ENCODE data around the gene SMPX.

The SMPX gene

DNA sequence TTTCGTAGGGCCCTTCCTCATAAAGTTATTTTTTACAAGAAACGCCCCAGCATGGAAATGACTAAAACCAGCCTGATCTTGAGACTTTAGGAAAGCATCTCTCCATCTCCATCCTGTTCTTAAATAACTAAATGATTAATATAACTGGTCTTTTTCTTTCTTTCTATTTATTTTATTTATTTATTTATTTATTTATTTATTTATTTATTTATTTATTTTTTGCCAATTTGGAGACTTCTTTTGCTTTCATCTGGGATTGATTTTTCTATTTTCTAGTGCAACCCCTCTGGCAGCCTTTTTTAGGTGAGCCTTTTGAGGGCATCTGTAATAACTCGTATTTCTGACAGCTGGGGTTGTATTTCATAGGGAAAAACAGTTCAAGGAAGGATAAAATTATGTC is 98.6 kb downstream of the SMPX start:
- POLR2A ChIA-PET = no interaction called here
- Histone ChIP-seq H3K36me3 (ENCODE audit: control insufficient read depth in 4 of 4, insufficient read depth in 4 of 4, low read length in 3 of 4) (no peaks in the 10 kb centered on the region), H3K4me3 (ENCODE audit: control insufficient read depth in 1 of 7, extremely low read depth in 1 of 7, insufficient read depth in 4 of 7, low read depth in 2 of 7, low read length in 6 of 7) (no peak overlapping the region), H3K27ac (ENCODE audit: insufficient read depth in 1 of 2, low read depth in 1 of 2, low read length in 2 of 2, poor library complexity in 1 of 2, severe bottlenecking in 2 of 2) (no peak overlapping the region), H3K27me3 (replicated peaks in 2 of 5; ENCODE audit: control insufficient read depth in 4 of 5, insufficient read depth in 5 of 5, low read length in 4 of 5) (peaks cover 2 to 72% (median 7%) of the 10 kb centered on the region in 5 experiments), H3K9me3 (ENCODE audit: control extremely low read depth in 1 of 5, control insufficient read depth in 4 of 5, insufficient read depth in 2 of 5, low read depth in 1 of 5, low read length in 4 of 5) (peaks cover 0 to 18% (median 0%) of the 10 kb centered on the region in 5 experiments), H3K4me1 (ENCODE audit: control extremely low read depth in 1 of 4, control insufficient read depth in 4 of 4, insufficient read depth in 4 of 4, low read length in 3 of 4) (peaks cover 0 to 13% (median 5%) of the 10 kb centered on the region in 4 experiments)
- no peak for DNase-seq
- CTCF ChIA-PET = no interaction called here
- WGBS (ENCODE audit: insufficient coverage) = no CpG with 5 or more reads among the region's 3 CpGs

DNA sequence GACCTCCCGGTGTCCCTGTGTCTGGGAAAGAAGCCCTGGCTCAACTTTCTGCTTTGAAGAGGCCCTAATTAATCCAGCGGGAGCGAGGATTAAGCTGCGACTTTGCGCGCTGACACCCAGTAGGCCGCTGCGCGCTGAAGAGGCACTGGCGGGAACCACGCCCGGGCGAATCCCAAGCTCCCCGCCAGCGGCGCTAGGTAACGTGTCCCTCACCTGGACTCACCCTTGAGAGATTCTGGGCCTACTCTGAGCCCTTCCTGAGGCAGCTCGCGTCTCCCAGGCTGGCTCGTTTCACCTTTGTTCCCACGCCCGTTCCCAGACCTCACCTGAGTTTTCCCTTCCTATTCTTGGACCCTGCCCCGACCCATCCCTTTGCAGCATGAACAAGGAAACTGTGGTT is 99.2 kb downstream of the SMPX start:
- peak overlapping the region in 4 of 7 experiments; percentile 8 to 58 (median 32) for H3K4me3 ChIP-seq (ENCODE audit: control insufficient read depth in 1 of 7, extremely low read depth in 1 of 7, insufficient read depth in 4 of 7, low read depth in 2 of 7, low read length in 6 of 7)
- ChIA-PET CTCF (no interaction called here), POLR2A (no interaction called here)
- no peaks in the 10 kb centered on the region for H3K36me3 ChIP-seq (ENCODE audit: control insufficient read depth in 4 of 4, insufficient read depth in 4 of 4, low read length in 3 of 4)
- DNase-seq = no peak
- H3K27ac ChIP-seq (ENCODE audit: insufficient read depth in 1 of 2, low read depth in 1 of 2, low read length in 2 of 2, poor library complexity in 1 of 2, severe bottlenecking in 2 of 2) = no peak overlapping the region
- H3K27me3 ChIP-seq (replicated peaks in 2 of 5; ENCODE audit: control insufficient read depth in 4 of 5, insufficient read depth in 5 of 5, low read length in 4 of 5) = peaks cover 2 to 69% (median 7%) of the 10 kb centered on the region in 5 experiments
- H3K4me1 ChIP-seq (ENCODE audit: control extremely low read depth in 1 of 4, control insufficient read depth in 4 of 4, insufficient read depth in 4 of 4, low read length in 3 of 4) = peaks cover 0 to 13% (median 5%) of the 10 kb centered on the region in 4 experiments
- 28% methylated on average over 22 of the region's 23 CpGs for WGBS (ENCODE audit: insufficient coverage)
- H3K9me3 ChIP-seq (ENCODE audit: control extremely low read depth in 1 of 5, control insufficient read depth in 4 of 5, insufficient read depth in 2 of 5, low read depth in 1 of 5, low read length in 4 of 5) = peaks cover 0 to 18% (median 0%) of the 10 kb centered on the region in 5 experiments

DNA sequence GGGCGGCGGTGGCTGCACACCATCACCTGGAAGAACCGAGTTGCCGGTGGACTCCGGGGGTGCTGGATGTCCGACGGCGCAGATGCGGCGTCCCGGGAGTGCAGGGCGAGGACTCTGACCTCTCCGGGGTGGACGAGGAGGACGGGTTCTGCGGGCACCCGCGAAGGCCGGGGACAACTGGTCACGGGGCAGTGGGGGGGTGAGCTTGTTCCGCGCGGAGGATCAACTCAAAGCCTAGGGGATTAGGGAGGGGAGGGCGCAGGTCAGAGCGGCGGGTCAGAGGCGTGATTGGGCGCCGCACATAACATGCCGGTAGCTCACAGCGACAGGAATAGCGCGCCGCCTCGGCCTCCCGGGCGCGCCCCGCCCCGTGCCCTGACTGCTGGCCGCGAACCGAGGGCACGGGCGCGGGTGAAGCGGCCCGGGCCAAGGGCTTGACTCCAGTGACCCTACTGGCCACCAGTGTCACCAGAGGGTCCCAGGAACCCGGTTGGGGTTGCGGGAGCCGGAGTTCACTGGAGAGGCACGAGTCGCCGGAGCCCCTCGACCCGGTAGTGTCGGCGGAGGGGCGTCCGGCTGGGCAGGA is 99.7 kb downstream of the SMPX start, which contains the start of gene KLHL34:
Gene KLHL34 (minus strand): TSS at position 179 of the 586 bp plus-strand sequence. CDS start 542 bp downstream, outside the sequence.
- peaks cover 2 to 68% (median 9%) of the 10 kb centered on the region in 5 experiments for H3K27me3 ChIP-seq (replicated peaks in 2 of 5; ENCODE audit: control insufficient read depth in 4 of 5, insufficient read depth in 5 of 5, low read length in 4 of 5)
- no peaks in the 10 kb centered on the region for H3K36me3 ChIP-seq (ENCODE audit: control insufficient read depth in 4 of 4, insufficient read depth in 4 of 4, low read length in 3 of 4)
- no peak within 1 kb of the TSS for H3K27ac ChIP-seq (ENCODE audit: insufficient read depth in 1 of 2, low read depth in 1 of 2, low read length in 2 of 2, poor library complexity in 1 of 2, severe bottlenecking in 2 of 2)
- peaks cover 0 to 18% (median 0%) of the 10 kb centered on the region in 5 experiments for H3K9me3 ChIP-seq (ENCODE audit: control extremely low read depth in 1 of 5, control insufficient read depth in 4 of 5, insufficient read depth in 2 of 5, low read depth in 1 of 5, low read length in 4 of 5)
- H3K4me1 ChIP-seq (ENCODE audit: control extremely low read depth in 1 of 4, control insufficient read depth in 4 of 4, insufficient read depth in 4 of 4, low read length in 3 of 4) = peaks cover 0 to 13% (median 5%) of the 10 kb centered on the region in 4 experiments
- 33% methylated on average over 60 of the region's 60 CpGs for WGBS (ENCODE audit: insufficient coverage)
- peak within 1 kb of the TSS in 5 of 7 experiments; percentile 13 to 58 (median 36) for H3K4me3 ChIP-seq (ENCODE audit: control insufficient read depth in 1 of 7, extremely low read depth in 1 of 7, insufficient read depth in 4 of 7, low read depth in 2 of 7, low read length in 6 of 7)
- DNase-seq = no peak
- ChIA-PET CTCF (no interaction called here), POLR2A (no interaction called here)

DNA sequence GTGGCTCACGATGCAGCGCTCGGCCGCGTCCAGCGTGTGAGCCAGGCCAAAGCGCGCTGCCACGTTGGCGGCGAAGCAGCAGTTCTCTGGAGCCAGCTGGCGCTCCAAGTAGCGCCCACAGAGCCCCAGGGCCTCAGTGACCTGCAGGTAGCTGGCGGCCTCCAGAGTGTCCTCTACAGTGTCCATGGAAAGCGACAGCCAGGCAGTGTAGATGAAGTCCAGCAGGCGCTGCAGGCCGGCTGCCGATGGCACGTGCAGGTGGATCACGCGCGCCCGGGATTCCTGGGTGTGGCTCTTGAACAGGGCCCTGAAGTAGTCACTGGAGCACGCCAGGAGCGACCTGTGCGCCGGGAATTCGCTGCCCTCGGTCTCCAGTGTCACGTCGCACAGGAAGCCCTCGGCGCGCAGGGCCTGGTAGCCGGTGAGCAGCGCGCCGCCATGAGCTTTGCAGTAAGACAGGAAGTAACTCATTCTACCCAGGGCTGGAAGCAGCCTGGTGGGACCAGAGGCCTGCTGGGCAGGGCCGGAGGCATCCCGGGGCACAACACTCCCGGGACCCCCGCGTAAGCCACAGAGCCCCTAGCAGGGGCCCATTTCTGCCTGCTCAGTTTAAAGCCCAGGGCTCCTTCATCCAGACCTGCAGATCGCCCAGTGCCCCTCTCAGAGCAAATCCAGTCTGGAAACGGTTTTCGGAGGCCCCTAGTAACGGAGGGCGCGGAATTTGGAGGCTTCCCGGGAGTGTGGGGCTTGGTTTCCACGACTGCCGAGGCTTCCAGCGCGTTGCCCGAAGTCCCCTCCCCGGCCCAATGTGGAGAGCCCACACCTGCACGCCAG is 100.4 kb downstream of the SMPX start:
- 56% methylated on average over 57 of the region's 57 CpGs for WGBS (ENCODE audit: insufficient coverage)
- Histone ChIP-seq H3K9me3 (ENCODE audit: control extremely low read depth in 1 of 5, control insufficient read depth in 4 of 5, insufficient read depth in 2 of 5, low read depth in 1 of 5, low read length in 4 of 5) (peaks cover 0 to 18% (median 0%) of the 10 kb centered on the region in 5 experiments), H3K4me3 (ENCODE audit: control insufficient read depth in 1 of 7, extremely low read depth in 1 of 7, insufficient read depth in 4 of 7, low read depth in 2 of 7, low read length in 6 of 7) (peak overlapping the region in 5 of 7 experiments; percentile 13 to 58 (median 36)), H3K36me3 (ENCODE audit: control insufficient read depth in 4 of 4, insufficient read depth in 4 of 4, low read length in 3 of 4) (no peaks in the 10 kb centered on the region), H3K4me1 (ENCODE audit: control extremely low read depth in 1 of 4, control insufficient read depth in 4 of 4, insufficient read depth in 4 of 4, low read length in 3 of 4) (peaks cover 0 to 13% (median 5%) of the 10 kb centered on the region in 4 experiments), H3K27me3 (replicated peaks in 2 of 5; ENCODE audit: control insufficient read depth in 4 of 5, insufficient read depth in 5 of 5, low read length in 4 of 5) (peaks cover 2 to 68% (median 9%) of the 10 kb centered on the region in 5 experiments), H3K27ac (ENCODE audit: insufficient read depth in 1 of 2, low read depth in 1 of 2, low read length in 2 of 2, poor library complexity in 1 of 2, severe bottlenecking in 2 of 2) (no peak overlapping the region)
- POLR2A ChIA-PET = interaction anchor here (0.6 kb wide), 1 partner anchor 1141 kb away, joined by 3 read pairs; no protein-coding TSS in a partner anchor
- CTCF ChIA-PET = no interaction called here
- DNase-seq = peak in 2 of 3 donors; percentile 3 to 10

DNA sequence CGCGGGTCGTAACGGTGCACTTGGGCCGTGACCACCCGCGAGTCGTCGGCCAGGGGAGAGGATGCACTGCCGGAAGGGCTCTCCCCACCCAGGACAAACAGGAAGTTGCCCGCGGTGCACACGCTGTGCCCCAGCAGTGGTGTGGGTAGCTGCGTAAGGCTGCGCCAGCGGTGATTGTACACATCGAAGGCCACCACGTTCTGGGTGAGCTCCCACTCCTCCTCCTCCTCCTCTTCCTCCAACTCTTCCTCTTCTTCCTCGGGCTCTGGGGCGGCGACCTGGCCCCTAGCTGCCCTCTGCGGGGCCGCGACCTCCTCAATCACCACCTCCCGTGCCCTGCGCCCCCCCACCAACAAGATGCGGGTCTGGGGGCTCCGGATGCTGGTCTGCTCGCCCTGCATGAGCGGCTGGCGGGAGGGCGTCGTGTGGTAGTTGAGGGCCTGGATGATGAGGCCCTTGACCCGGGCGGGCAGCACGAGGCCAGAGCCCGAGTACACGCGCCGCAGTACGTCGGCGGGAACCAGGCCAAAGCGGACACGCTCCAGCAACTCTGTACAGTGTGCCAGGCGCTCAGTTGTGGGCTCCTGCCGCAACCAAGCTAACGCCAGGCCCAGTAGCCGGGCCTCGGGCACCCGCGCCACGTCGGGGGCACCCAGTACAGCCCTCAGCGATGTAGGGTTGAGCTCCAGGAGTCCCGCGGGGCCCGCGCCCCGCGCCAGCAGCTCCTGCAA is 101.2 kb downstream of the SMPX start:
- peaks cover 0 to 13% (median 5%) of the 10 kb centered on the region in 4 experiments for H3K4me1 ChIP-seq (ENCODE audit: control extremely low read depth in 1 of 4, control insufficient read depth in 4 of 4, insufficient read depth in 4 of 4, low read length in 3 of 4)
- H3K4me3 ChIP-seq (ENCODE audit: control insufficient read depth in 1 of 7, extremely low read depth in 1 of 7, insufficient read depth in 4 of 7, low read depth in 2 of 7, low read length in 6 of 7) = peak overlapping the region in 1 of 7 experiments; percentile 36
- CTCF ChIA-PET = no interaction called here
- H3K27me3 ChIP-seq (replicated peaks in 2 of 5; ENCODE audit: control insufficient read depth in 4 of 5, insufficient read depth in 5 of 5, low read length in 4 of 5) = peaks cover 2 to 65% (median 12%) of the 10 kb centered on the region in 5 experiments
- DNase-seq = no peak
- H3K9me3 ChIP-seq (ENCODE audit: control extremely low read depth in 1 of 5, control insufficient read depth in 4 of 5, insufficient read depth in 2 of 5, low read depth in 1 of 5, low read length in 4 of 5) = peaks cover 0 to 18% (median 0%) of the 10 kb centered on the region in 5 experiments
- POLR2A ChIA-PET = interaction anchor here (0.6 kb wide), 1 partner anchor 1140 kb away, joined by 3 read pairs; no protein-coding TSS in a partner anchor
- no peaks in the 10 kb centered on the region for H3K36me3 ChIP-seq (ENCODE audit: control insufficient read depth in 4 of 4, insufficient read depth in 4 of 4, low read length in 3 of 4)
- 65% methylated on average over 48 of the region's 61 CpGs for WGBS (ENCODE audit: insufficient coverage)
- no peak overlapping the region for H3K27ac ChIP-seq (ENCODE audit: insufficient read depth in 1 of 2, low read depth in 1 of 2, low read length in 2 of 2, poor library complexity in 1 of 2, severe bottlenecking in 2 of 2)

Measured in common myeloid progenitor, CD34-positive (primary cell).